HG03442 (cell line): ENCODE measurements around the gene OTUD5.

Experiments
- ATAC-seq: cut with Tn5 transposase; IDR thresholded peaks from one replicate; pipeline ENCODE4 v1.9.1; 2021; ENCODE audit warnings: mild to moderate bottlenecking, moderate library complexity; ENCODE audit not compliant: unreplicated experiment

Gene OTUD5

GRCh38 chrX:48913605-48914366 lies 43.6 kb downstream of the OTUD5 start:
- ATAC-seq = no peak

- peak; percentile 64 for ATAC-seq
Measured at GRCh38 chrX:48911412-48912182, 45.8 kb downstream of the OTUD5 start, which contains the start of gene SLC35A2. Gene SLC35A2 (minus strand): TSS chrX:48911646. CDS start chrX:48911636, 10 bp downstream.

GRCh38 chrX:48910926-48911411 lies 46.4 kb downstream of the OTUD5 start:
- no peak for ATAC-seq

GRCh38 chrX:48909703-48910294 lies 47.6 kb downstream of the OTUD5 start:
- no peak for ATAC-seq

- no peak for ATAC-seq
Measured at GRCh38 chrX:48908600-48908999, 48.8 kb downstream of the OTUD5 start.

DNA sequence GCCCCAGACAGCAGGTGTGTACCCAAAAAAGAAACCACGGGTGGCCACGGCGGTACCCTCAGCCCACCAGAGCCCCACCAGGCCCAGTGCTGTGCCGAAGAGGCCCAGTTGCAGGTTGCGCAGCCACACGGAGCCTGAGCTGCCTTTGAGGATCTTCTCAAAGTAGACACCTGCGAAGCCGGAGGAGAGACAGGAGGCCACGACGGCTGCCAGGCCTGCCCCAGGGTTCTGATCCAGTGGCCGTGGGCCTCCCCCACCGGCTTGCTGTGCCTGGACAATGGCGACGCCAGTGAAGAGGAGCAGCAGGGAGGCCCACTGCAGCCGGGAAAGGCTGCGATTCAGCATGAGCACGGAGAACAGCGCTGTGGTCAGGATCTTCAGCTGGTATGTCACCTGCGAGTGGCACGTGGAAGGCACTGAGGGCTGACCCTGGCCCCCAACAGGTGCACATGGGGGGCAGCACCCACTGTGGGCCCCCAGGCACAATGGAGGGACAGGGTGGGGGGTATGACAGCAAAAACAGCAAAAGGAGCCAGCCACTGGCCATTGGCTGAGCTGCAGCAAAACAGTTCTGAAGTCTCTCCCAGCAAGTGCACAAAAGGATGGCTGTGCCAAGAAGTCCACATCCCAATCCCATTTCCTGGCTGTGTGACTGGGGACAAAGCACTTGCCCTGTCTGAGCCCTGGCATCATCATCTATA lies 52.2 kb downstream of the OTUD5 start:
- no peak for ATAC-seq

- ATAC-seq = no peak
Measured at GRCh38 chrX:48904626-48905025, 52.8 kb downstream of the OTUD5 start.

GRCh38 chrX:48904180-48904579 lies 53.2 kb downstream of the OTUD5 start:
- ATAC-seq = no peak

DNA sequence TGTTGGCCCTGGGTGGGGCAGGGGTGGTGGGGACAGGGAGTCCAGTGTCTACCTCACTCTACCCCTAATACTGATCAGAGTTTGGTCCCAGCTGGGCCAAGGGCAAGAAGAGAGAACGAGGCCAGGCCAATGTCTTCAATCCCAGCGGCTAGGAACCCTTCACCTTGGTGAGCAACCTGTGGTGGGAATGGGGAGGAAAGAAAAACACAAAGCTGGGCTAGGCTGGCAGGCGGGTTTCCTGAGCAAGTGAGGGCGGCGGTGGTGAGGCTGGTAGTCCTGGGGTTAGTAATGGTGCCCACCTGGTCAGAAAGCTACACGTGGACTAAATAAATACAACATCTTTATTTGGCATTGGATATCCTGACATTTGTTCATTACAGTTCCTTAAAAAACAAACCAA lies 54.1 kb downstream of the OTUD5 start:
- no peak for ATAC-seq

GRCh38 chrX:48902776-48903175 lies 54.6 kb downstream of the OTUD5 start:
- no peak for ATAC-seq

DNA sequence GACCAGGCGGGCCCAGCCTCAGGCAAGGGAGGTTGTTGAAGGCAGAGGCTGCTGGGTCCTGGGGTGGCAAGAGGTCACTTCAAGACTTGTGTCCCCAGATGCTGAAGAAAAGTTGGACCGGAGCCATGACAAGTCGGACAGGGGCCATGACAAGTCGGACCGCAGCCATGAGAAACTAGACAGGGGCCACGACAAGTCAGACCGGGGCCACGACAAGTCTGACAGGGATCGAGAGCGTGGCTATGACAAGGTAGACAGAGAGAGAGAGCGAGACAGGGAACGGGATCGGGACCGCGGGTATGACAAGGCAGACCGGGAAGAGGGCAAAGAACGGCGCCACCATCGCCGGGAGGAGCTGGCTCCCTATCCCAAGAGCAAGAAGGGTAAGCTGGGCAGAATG lies 55.3 kb downstream of the OTUD5 start:
- no peak for ATAC-seq

DNA sequence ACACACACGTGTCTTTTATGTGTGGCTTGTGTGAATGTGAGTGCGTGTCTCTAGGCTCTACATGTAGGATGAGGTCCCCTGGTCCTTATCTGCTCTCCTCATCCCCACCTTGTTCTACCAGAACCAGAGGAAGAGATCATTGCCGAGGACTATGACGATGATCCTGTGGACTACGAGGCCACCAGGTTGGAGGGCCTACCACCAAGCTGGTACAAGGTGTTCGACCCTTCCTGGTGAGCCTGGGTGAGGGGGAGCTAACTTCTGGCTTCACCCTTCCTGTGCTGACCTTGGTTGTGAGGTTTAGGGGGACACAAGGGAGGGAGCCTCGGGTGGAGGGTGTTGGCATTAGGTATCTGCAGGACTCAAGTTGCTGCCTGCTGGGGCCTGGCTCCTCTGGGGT lies 56.3 kb downstream of the OTUD5 start:
- no peak for ATAC-seq

- no peak for ATAC-seq
Measured at GRCh38 chrX:48899078-48899410, 58.4 kb downstream of the OTUD5 start.

DNA sequence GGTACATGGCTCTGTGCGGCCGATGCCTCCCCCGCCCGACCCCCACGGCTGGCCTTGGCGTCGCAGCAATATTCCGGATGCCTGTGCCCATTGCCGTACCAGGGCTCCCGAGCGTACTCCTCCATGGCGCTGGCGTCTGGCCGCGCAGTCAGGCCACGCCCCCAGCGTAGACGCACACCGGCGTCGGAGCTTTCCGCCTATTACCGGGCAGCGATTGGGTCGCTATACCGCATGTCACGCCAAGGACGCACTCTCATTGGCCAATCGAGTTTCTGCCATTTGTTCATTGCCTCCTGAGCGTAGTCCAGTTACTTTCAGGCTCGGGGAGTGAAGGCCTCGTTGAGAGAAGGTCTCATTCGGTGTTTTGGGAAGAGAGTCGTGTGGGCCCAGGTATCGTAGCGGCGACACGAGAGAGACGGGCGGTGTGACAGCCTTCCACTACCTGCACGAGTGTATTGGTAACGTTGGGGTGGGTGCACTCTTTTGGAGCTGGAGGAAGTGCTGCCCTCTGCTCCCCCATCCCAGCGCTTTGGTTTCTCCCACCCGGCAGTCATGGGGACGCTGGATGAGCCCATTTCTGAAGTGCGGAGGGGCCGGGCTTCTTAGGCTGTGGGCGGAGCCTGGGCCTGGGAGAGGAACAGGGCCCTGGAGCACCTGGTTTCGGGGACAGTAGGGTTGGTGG lies 59.6 kb downstream of the OTUD5 start, which contains the start of the genes PQBP1 and TIMM17B:
Gene PQBP1, plus strand, starts transcription at position 306 of the 682 bp plus-strand sequence. CDS start 580 bp downstream, outside the sequence.
Gene TIMM17B, minus strand, starts transcription at position 144 of the 682 bp plus-strand sequence. Its CDS starts 19 bp downstream, at position 125.
- ATAC-seq = peak; percentile 92

DNA sequence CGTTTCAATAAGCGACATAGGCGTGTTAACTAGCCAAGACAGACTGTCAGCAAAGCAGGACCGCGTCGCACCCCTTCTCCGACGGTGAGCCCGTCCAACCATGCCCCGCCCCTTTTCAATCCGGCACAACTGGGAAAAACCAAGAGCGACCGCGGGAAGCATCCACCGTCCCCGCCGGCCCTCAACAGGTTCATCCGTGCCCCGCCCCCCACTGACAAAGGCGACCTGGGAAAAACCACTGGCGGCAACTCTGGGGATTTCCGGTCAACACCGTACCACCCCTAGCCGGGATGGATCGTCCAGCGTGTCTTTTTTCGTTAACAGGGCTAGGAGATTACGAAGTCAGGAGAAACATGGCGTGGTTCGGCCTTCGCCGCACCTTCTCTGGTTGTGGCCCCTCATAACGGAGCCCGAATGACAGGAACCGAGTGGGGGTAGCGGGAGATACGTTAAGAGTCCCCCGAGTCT lies 60.2 kb downstream of the OTUD5 start:
- ATAC-seq = peak; percentile 7

GRCh38 chrX:48896611-48897011 lies 60.8 kb downstream of the OTUD5 start:
- ATAC-seq = no peak

DNA sequence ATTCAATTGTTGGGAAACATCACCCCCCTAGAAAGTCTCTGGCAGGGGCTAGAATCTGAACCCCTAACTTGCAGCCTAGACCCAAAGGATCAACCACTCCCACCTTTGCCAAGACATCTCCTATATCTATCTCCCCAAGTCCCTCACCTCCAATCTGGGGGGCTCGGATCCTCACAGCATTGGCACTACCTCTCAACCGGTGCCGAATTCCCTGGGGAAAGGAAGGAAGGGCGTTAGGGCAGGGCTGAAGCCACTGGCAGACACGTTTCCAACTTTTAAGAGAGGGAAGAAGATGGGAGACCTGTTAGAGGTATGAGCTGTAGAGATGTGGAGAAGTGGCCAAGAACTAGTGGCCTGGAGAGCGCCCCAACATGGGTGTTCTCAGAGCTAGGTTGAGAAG lies 62.5 kb downstream of the OTUD5 start:
- no peak for ATAC-seq

DNA sequence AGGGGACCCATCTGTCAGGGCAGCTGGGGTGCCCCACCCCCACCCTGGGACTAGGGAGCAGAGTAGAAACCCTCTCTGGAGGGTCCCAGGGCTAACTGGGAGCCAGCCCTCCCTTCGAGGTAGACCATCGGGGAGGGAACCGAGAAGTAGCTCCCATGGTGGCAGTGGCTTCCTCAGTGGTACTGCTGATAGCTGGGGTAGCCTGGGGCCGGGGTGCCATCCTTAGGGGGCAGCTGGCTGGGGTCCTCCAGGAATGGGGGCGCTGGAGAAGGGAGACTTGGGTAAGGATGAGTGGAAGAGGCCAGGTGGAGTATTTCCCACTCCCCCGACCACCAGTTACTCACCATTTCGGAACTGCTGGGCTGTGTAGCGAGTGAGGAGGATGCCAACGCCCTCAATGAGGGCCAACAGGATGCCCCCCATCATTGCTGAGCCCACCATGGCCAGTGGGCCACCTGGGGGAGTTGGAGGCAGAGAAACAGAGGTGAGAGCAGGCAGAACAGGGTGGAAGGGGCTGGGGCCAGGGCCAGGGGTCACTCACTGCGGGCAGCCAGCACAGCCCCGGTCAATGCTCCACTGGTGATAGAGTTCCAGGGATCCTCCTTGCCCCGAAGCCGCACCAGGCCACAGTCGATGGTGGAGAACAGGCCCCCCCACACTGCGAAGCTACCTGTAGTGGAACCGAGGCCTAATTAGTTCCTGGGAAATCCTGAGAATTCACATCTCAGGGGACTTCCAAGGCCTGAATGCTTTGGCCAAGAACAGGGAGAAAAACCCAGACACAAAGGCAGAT lies 63.7 kb downstream of the OTUD5 start:
- ATAC-seq = no peak

- ATAC-seq = no peak
Measured at GRCh38 chrX:48892896-48893295, 64.5 kb downstream of the OTUD5 start.
